CD14-positive monocyte (primary cell): ENCODE measurements around the gene FHIT. TPM values are rescaled to one million over a fixed set of nuclear protein-coding genes. Genes with fewer than 3 reads are reported as not detected.

ENCODE experiments used
- DNase-seq, 3 donors: peaks; one replicate each; pipeline ENCODE4 v3.0.0-alpha.2; 2011 to 2022
- H2AFZ ChIP-seq: 2 replicates; pipeline ENCODE4 v1.6.0; 2012; ENCODE audit warnings: mild to moderate bottlenecking, low read depth, low read length, inconsistent platforms; ENCODE audit not compliant: insufficient read depth, poor library complexity, severe bottlenecking
- H3K27ac ChIP-seq, 2 donors: 1 replicate in 1 of 2; 2 replicates in 1 of 2; pipeline ENCODE4 v1.5.1; 2012 to 2013; ENCODE audit warnings: low read length in 2 of 2, control low read depth in 1 of 2, inconsistent platforms in 1 of 2, low read depth in 1 of 2, mild to moderate bottlenecking in 1 of 2
- H3K27me3 ChIP-seq, 2 donors: one replicate each; pipeline versions ENCODE4 v1.6.0 to v1.6.1; 2011 to 2013; ENCODE audit warnings: low read length in 2 of 2; ENCODE audit not compliant: control insufficient read depth in 2 of 2, insufficient read depth in 2 of 2
- H3K36me3 ChIP-seq, 2 donors: replicated peaks in 1 of 2; 1 replicate in 1 of 2; 2 replicates in 1 of 2; pipeline versions ENCODE4 v1.5.1 to v1.6.1; 2012 to 2013; ENCODE audit warnings: low read length in 2 of 2, control low read depth in 1 of 2, inconsistent platforms in 1 of 2, mild to moderate bottlenecking in 1 of 2; ENCODE audit not compliant: insufficient read depth in 2 of 2, control insufficient read depth in 1 of 2
- H3K4me1 ChIP-seq, 2 donors: 1 replicate in 1 of 2; 2 replicates in 1 of 2; pipeline versions ENCODE4 v1.5.1 to v1.6.1; 2012 to 2013; ENCODE audit warnings: low read length in 2 of 2, control low read depth in 1 of 2, inconsistent platforms in 1 of 2, mild to moderate bottlenecking in 1 of 2, moderate library complexity in 1 of 2; ENCODE audit not compliant: insufficient read depth in 2 of 2, control insufficient read depth in 1 of 2
- H3K4me2 ChIP-seq: replicated peaks from 2 replicates; pipeline ENCODE3; 2012; ENCODE audit warnings: low read length, moderate library complexity, mild to moderate bottlenecking; ENCODE audit not compliant: poor library complexity, severe bottlenecking; ENCODE audit errors: extremely low read depth
- H3K4me3 ChIP-seq, 3 experiments: fragments of 200-600 bp in 1 of 3; sonication (generic) in 1 of 3; replicated peaks in 1 of 3; 1 replicate in 2 of 3; 2 replicates in 1 of 3; pipeline ENCODE4 v1.5.1; 2011 to 2013; ENCODE audit warnings: low read length in 3 of 3, mild to moderate bottlenecking in 3 of 3, control low read depth in 2 of 3, low read depth in 2 of 3, inconsistent platforms in 1 of 3, moderate library complexity in 1 of 3
- H3K79me2 ChIP-seq: 2 replicates; pipeline ENCODE4 v1.6.0; 2012; ENCODE audit warnings: mild to moderate bottlenecking, control low read depth, inconsistent platforms, low read length, moderate library complexity; ENCODE audit not compliant: insufficient read depth
- H3K9ac ChIP-seq: 2 replicates; pipeline ENCODE4 v1.6.0; 2017; ENCODE audit warnings: low read length, mild to moderate bottlenecking; ENCODE audit not compliant: insufficient read depth, poor library complexity, severe bottlenecking
- H3K9me3 ChIP-seq, 2 donors: replicated peaks in 1 of 2; 1 replicate in 1 of 2; 2 replicates in 1 of 2; pipeline versions ENCODE4 v1.5.1 to v1.6.1; 2012 to 2013; ENCODE audit warnings: low read length in 2 of 2, control low read depth in 1 of 2; ENCODE audit not compliant: control insufficient read depth in 1 of 2, insufficient read depth in 1 of 2
- H4K20me1 ChIP-seq: 2 replicates; pipeline ENCODE4 v1.6.0; 2012; ENCODE audit warnings: mild to moderate bottlenecking, low read length, control low read depth, moderate library complexity; ENCODE audit not compliant: insufficient read depth
- H3K27ac Mint-ChIP-seq, 7 donors: one replicate each; pipeline ENCODE4 v1.8.0; 2020; ENCODE audit warnings: mild to moderate bottlenecking in 7 of 7, mixed read lengths in 7 of 7, moderate library complexity in 6 of 7, inconsistent platforms in 2 of 7
- H3K27me3 Mint-ChIP-seq, 3 donors: one replicate each; pipeline ENCODE4 v1.8.0; 2021 to 2022; ENCODE audit warnings: low read depth in 3 of 3, mild to moderate bottlenecking in 3 of 3, mixed read lengths in 3 of 3, moderate library complexity in 3 of 3, inconsistent platforms in 1 of 3
- H3K36me3 Mint-ChIP-seq, 2 donors: one replicate each; pipeline ENCODE4 v1.8.0; 2020; ENCODE audit warnings: mixed read lengths in 2 of 2, inconsistent platforms in 1 of 2, mild to moderate bottlenecking in 1 of 2
- H3K4me1 Mint-ChIP-seq: one replicate; pipeline ENCODE4 v1.8.0; 2020; ENCODE audit warnings: mild to moderate bottlenecking, mixed read lengths
- H3K4me3 Mint-ChIP-seq, 2 donors: one replicate each; pipeline ENCODE4 v1.8.0; 2020; ENCODE audit warnings: mild to moderate bottlenecking in 2 of 2, mixed read lengths in 2 of 2, moderate library complexity in 1 of 2
- H3K9me3 Mint-ChIP-seq, 7 donors: one replicate each; pipeline ENCODE4 v1.8.0; 2020 to 2022; ENCODE audit warnings: mixed read lengths in 7 of 7, mild to moderate bottlenecking in 6 of 7, moderate library complexity in 6 of 7, inconsistent platforms in 2 of 7
- WGBS: methylation state at CpG from one replicate; pipeline ENCODE4 v1.1.5; 2013; ENCODE audit warnings: missing lambda C conversion rate; ENCODE audit not compliant: insufficient coverage; 5-methylcytosine and 5-hydroxymethylcytosine counted together
- intact Hi-C, 2 donors: fragments of 100-400 bp; cut with micrococcal nuclease; formaldehyde crosslinking; loops; one replicate each; pipeline versions ENCODE4 v1.15.0 to v1.15.1; 2023
- polyA plus RNA-seq, 3 donors: library from polyadenylated mRNA; depleted of rRNA in 1 of 3; unstranded in 2 of 3; stranded (reverse) in 1 of 3; fragments of 300-500 nt in 2 of 3; fragments of >200 nt in 1 of 3; fragmentation: Illumina TruSeq in 2 of 3; gene quantifications; 1 replicate in 2 of 3; 2 replicates in 1 of 3; pipeline ENCODE4 v1.2.3, GENCODE V29; 2012 to 2021
- TF ChIP-seq, protein P1 (sequence below): fragments of 200-600 bp; IDR thresholded peaks from one replicate; pipeline ENCODE4 v1.8.0; 2022; ENCODE audit warnings: antibody characterized with exemption, mild to moderate bottlenecking

FHIT gene
- polyA plus RNA-seq, 3 donors, result 1.7 to 3.4 (median 3.2) TPM

DNA sequence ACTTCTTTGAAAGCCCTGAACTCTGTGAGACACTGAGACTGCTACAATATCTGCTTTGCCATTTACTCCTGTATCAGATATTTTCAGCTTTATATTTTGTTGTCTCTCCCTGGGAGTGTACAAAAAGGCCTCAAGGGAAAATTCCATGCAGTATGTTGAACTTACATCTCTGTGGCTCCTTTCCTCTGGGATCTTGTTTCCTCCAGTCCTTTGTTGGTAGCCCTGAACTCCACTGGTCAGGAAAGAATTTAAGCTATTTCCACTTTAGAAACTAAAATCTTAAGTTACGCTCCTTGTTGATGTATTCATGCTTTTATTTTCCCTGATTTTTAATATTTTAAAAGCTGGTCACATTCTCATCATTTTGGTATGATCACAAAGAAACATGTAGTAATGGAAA lies 277.9 kb downstream of the FHIT start:
- WGBS, result no CpG with 5 or more reads among the region's 1 CpG
- H3K27me3 Mint-ChIP-seq, result no peaks in the 10 kb centered on the region

DNA sequence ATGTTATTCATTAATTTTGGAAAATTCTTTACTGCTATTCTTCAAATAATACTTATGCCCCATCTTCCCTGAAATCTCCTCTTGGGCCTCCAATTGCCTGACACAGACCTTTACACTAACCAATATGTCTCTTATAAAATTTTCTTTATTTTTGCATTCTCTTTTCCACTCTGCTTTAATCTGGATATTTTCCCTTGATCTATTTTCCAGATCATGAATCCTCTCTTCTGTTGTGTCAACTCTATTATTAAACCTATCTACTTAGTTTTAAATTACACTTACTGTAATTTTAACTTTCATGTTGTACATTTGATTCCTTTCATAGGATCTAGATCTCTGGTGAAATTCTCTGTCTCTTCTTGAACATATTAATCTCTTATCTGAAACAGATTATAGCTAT lies 278.7 kb downstream of the FHIT start:
- no peaks in the 10 kb centered on the region for H3K36me3 ChIP-seq
- no peak overlapping the region for H3K27ac ChIP-seq
- no peaks in the 10 kb centered on the region for H3K27me3 ChIP-seq
- peaks cover 0 to 7% of the 10 kb centered on the region in 2 donors for H3K9me3 ChIP-seq
- DNase-seq, result no peak
- no peaks in the 10 kb centered on the region for H3K4me1 Mint-ChIP-seq
- no peaks in the 10 kb centered on the region for H3K27me3 Mint-ChIP-seq
- H3K36me3 Mint-ChIP-seq, result peaks cover 1 to 3% of the 10 kb centered on the region in 2 donors
- intact Hi-C loops, result no loop called here
- peaks cover 2 to 17% (median 10%) of the 10 kb centered on the region in 7 donors for H3K9me3 Mint-ChIP-seq
- no peak overlapping the region for H3K27ac Mint-ChIP-seq
- H3K4me3 ChIP-seq, result no peak overlapping the region
- no peak overlapping the region for H3K4me2 ChIP-seq
- TF ChIP-seq, protein P1, sequence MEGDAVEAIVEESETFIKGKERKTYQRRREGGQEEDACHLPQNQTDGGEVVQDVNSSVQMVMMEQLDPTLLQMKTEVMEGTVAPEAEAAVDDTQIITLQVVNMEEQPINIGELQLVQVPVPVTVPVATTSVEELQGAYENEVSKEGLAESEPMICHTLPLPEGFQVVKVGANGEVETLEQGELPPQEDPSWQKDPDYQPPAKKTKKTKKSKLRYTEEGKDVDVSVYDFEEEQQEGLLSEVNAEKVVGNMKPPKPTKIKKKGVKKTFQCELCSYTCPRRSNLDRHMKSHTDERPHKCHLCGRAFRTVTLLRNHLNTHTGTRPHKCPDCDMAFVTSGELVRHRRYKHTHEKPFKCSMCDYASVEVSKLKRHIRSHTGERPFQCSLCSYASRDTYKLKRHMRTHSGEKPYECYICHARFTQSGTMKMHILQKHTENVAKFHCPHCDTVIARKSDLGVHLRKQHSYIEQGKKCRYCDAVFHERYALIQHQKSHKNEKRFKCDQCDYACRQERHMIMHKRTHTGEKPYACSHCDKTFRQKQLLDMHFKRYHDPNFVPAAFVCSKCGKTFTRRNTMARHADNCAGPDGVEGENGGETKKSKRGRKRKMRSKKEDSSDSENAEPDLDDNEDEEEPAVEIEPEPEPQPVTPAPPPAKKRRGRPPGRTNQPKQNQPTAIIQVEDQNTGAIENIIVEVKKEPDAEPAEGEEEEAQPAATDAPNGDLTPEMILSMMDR, result no peak
- H3K4me1 ChIP-seq, result no peaks in the 10 kb centered on the region
- H2AFZ ChIP-seq, result no peak overlapping the region
- no peaks in the 10 kb centered on the region for H3K79me2 ChIP-seq
- H3K4me3 Mint-ChIP-seq, result no peak overlapping the region
- no peaks in the 10 kb centered on the region for H4K20me1 ChIP-seq
- H3K9ac ChIP-seq, result no peak overlapping the region

More for the DNA sequence above, 277.9 kb downstream of the FHIT start:
- no peaks in the 10 kb centered on the region for H3K4me1 ChIP-seq
- peaks cover 0 to 7% of the 10 kb centered on the region in 2 donors for H3K9me3 ChIP-seq
- no peaks in the 10 kb centered on the region for H3K36me3 ChIP-seq
- H3K4me3 ChIP-seq, result no peak overlapping the region
- H3K9ac ChIP-seq, result no peak overlapping the region
- no peaks in the 10 kb centered on the region for H4K20me1 ChIP-seq
- TF ChIP-seq, protein P1, result no peak
- Mint-ChIP-seq H3K4me1 (no peaks in the 10 kb centered on the region), H3K9me3 (peaks cover 2 to 17% (median 10%) of the 10 kb centered on the region in 7 donors), H3K4me3 (no peak overlapping the region), H3K36me3 (peaks cover 1 to 3% of the 10 kb centered on the region in 2 donors), H3K27ac (no peak overlapping the region)
- no peak overlapping the region for H3K4me2 ChIP-seq
- intact Hi-C loops, result no loop called here
- no peak for DNase-seq
- no peak overlapping the region for H3K27ac ChIP-seq
- H3K79me2 ChIP-seq, result no peaks in the 10 kb centered on the region
- no peak overlapping the region for H2AFZ ChIP-seq
- no peaks in the 10 kb centered on the region for H3K27me3 ChIP-seq
